Activated CD8-positive, alpha-beta T cell treated with anti-CD3 and anti-CD28 coated beads, Interleukin-2, amount 10 ng/mL, durations not matched to agents 7 days and 5 days (primary cell): ENCODE data around the gene KRT36. TPM values are rescaled to one million over a fixed set of nuclear protein-coding genes. Genes with fewer than 3 reads are reported as not detected.

Experiments used
- ATAC-seq: fragments of 150-1000 bp; cut with Tn5 transposase; one replicate; pipeline ENCODE4 v1.10.0; 2021; ENCODE audit warnings: moderate library complexity
- CTCF ChIA-PET: fragments of 350-600 bp; sonication (Branson Sonifier 250); formaldehyde crosslinking; loops from one replicate; lab custom pipeline; 2021; ENCODE audit warnings: antibody characterized with exemption; lab: Charles Lee
- POLR2A ChIA-PET: fragments of 350-600 bp; sonication (Branson Sonifier 250); formaldehyde crosslinking; loops from one replicate; lab custom pipeline; 2021; ENCODE audit warnings: antibody characterized with exemption; lab: Charles Lee
- DNase-seq: peaks from one replicate; pipeline ENCODE4 v3.0.0-alpha.2; 2020
- H3K27ac Mint-ChIP-seq: one replicate; pipeline ENCODE4 v1.8.0; 2021; ENCODE audit warnings: mild to moderate bottlenecking, mixed read lengths
- H3K27me3 Mint-ChIP-seq: one replicate; pipeline ENCODE4 v1.8.0; 2021; ENCODE audit warnings: low read depth, mixed read lengths
- H3K36me3 Mint-ChIP-seq: one replicate; pipeline ENCODE4 v1.8.0; 2021; ENCODE audit warnings: low read depth, mixed read lengths
- H3K4me1 Mint-ChIP-seq: one replicate; pipeline ENCODE4 v1.8.0; 2021; ENCODE audit warnings: low read depth, mixed read lengths
- H3K4me3 Mint-ChIP-seq: one replicate; pipeline ENCODE4 v1.8.0; 2021; ENCODE audit warnings: mild to moderate bottlenecking, mixed read lengths
- H3K9me3 Mint-ChIP-seq: one replicate; pipeline ENCODE4 v1.8.0; 2022; ENCODE audit warnings: mixed read lengths; ENCODE audit not compliant: insufficient read depth
- total RNA-seq, 2 experiments: library from RNA; stranded (reverse); gene quantifications; one replicate each; pipeline ENCODE4 v1.2.3, GENCODE V29; 2021

KRT36 gene
- total RNA-seq, 2 experiments from 2014 or later, result not detected

GRCh38 chr17:41463746-41464145 lies 26.0 kb downstream of the KRT36 start:
- no peaks in the 10 kb centered on the region for H3K9me3 Mint-ChIP-seq
- ChIA-PET POLR2A (no interaction called here), CTCF (no interaction called here)
- no peak overlapping the region for H3K4me3 Mint-ChIP-seq
- DNase-seq (no peak), ATAC-seq (no peak)
- no peaks in the 10 kb centered on the region for H3K36me3 Mint-ChIP-seq
- no peaks in the 10 kb centered on the region for H3K4me1 Mint-ChIP-seq
- no peaks in the 10 kb centered on the region for H3K27me3 Mint-ChIP-seq
- no peak overlapping the region for H3K27ac Mint-ChIP-seq

GRCh38 chr17:41462705-41463104 lies 27.0 kb downstream of the KRT36 start:
- DNase-seq (no peak), ATAC-seq (no peak)
- H3K4me3 Mint-ChIP-seq, result no peak overlapping the region
- POLR2A ChIA-PET, result no interaction called here
- H3K27ac Mint-ChIP-seq, result no peak overlapping the region
- no peaks in the 10 kb centered on the region for H3K36me3 Mint-ChIP-seq
- H3K9me3 Mint-ChIP-seq, result no peaks in the 10 kb centered on the region
- CTCF ChIA-PET, result no interaction called here
- H3K27me3 Mint-ChIP-seq, result no peaks in the 10 kb centered on the region
- H3K4me1 Mint-ChIP-seq, result no peaks in the 10 kb centered on the region

- ChIA-PET CTCF (interaction anchor here (1.1 kb wide), 1 partner anchor 92 kb away, joined by 4 read pairs; no protein-coding TSS in a partner anchor), POLR2A (no interaction called here)
- no peaks in the 10 kb centered on the region for H3K9me3 Mint-ChIP-seq
Measured at GRCh38 chr17:41457676-41458075, 32.0 kb downstream of the KRT36 start.

GRCh38 chr17:41456204-41456603 lies 33.5 kb downstream of the KRT36 start:
- no peak for ATAC-seq
- CTCF ChIA-PET, result no interaction called here
- no peak overlapping the region for H3K4me3 Mint-ChIP-seq
- no peak for DNase-seq
- H3K4me1 Mint-ChIP-seq, result no peaks in the 10 kb centered on the region
- POLR2A ChIA-PET, result no interaction called here
- H3K36me3 Mint-ChIP-seq, result no peaks in the 10 kb centered on the region
- peaks cover 6% of the 10 kb centered on the region for H3K27me3 Mint-ChIP-seq
- no peaks in the 10 kb centered on the region for H3K9me3 Mint-ChIP-seq
- no peak overlapping the region for H3K27ac Mint-ChIP-seq

More at GRCh38 chr17:41457676-41458075, 32.0 kb downstream of the KRT36 start:
- no peak for ATAC-seq
- Mint-ChIP-seq H3K27me3 (peaks cover 3% of the 10 kb centered on the region), H3K27ac (no peak overlapping the region), H3K4me1 (no peaks in the 10 kb centered on the region), H3K36me3 (no peaks in the 10 kb centered on the region), H3K4me3 (no peak overlapping the region)
- no peak for DNase-seq

- Mint-ChIP-seq H3K27ac (no peak overlapping the region), H3K4me3 (no peak overlapping the region), H3K4me1 (no peaks in the 10 kb centered on the region), H3K27me3 (peaks cover 8% of the 10 kb centered on the region), H3K36me3 (no peaks in the 10 kb centered on the region), H3K9me3 (no peaks in the 10 kb centered on the region)
- CTCF ChIA-PET, result no interaction called here
- ATAC-seq (no peak), DNase-seq (no peak)
- POLR2A ChIA-PET, result no interaction called here
Measured at GRCh38 chr17:41455236-41455635, 34.5 kb downstream of the KRT36 start.

GRCh38 chr17:41453066-41453465 lies 36.6 kb downstream of the KRT36 start:
- no peaks in the 10 kb centered on the region for H3K4me1 Mint-ChIP-seq
- DNase-seq, result no peak
- no peaks in the 10 kb centered on the region for H3K36me3 Mint-ChIP-seq
- ATAC-seq, result no peak
- POLR2A ChIA-PET, result no interaction called here
- CTCF ChIA-PET, result no interaction called here
- peaks cover 8% of the 10 kb centered on the region for H3K27me3 Mint-ChIP-seq
- no peak overlapping the region for H3K4me3 Mint-ChIP-seq
- no peak overlapping the region for H3K27ac Mint-ChIP-seq
- no peaks in the 10 kb centered on the region for H3K9me3 Mint-ChIP-seq

- DNase-seq (no peak), ATAC-seq (no peak)
- CTCF ChIA-PET, result no interaction called here
- Mint-ChIP-seq H3K4me1 (no peaks in the 10 kb centered on the region), H3K27ac (no peak overlapping the region), H3K36me3 (no peaks in the 10 kb centered on the region), H3K27me3 (peaks cover 8% of the 10 kb centered on the region), H3K4me3 (no peak overlapping the region), H3K9me3 (no peaks in the 10 kb centered on the region)
- POLR2A ChIA-PET, result no interaction called here
Measured at GRCh38 chr17:41452281-41452680, 37.4 kb downstream of the KRT36 start.

GRCh38 chr17:41451154-41451728 lies 38.5 kb downstream of the KRT36 start:
- ATAC-seq (no peak), DNase-seq (no peak)
- peaks cover 8% of the 10 kb centered on the region for H3K27me3 Mint-ChIP-seq
- H3K4me3 Mint-ChIP-seq, result no peak overlapping the region
- no peaks in the 10 kb centered on the region for H3K9me3 Mint-ChIP-seq
- no peaks in the 10 kb centered on the region for H3K4me1 Mint-ChIP-seq
- CTCF ChIA-PET, result interaction anchor here (1.1 to 1.3 kb wide), 2 partner anchors 98 to 197 kb away, joined by 3 to 6 read pairs; no protein-coding TSS in a partner anchor
- POLR2A ChIA-PET, result no interaction called here
- no peaks in the 10 kb centered on the region for H3K36me3 Mint-ChIP-seq
- H3K27ac Mint-ChIP-seq, result no peak overlapping the region

- ChIA-PET POLR2A (interaction anchor here (1.2 kb wide), 1 partner anchor 12 kb away, joined by 3 read pairs; no protein-coding TSS in a partner anchor), CTCF (no interaction called here)
- ATAC-seq (no peak), DNase-seq (no peak)
- peaks cover 12% of the 10 kb centered on the region for H3K27me3 Mint-ChIP-seq
- no peaks in the 10 kb centered on the region for H3K9me3 Mint-ChIP-seq
- no peaks in the 10 kb centered on the region for H3K4me1 Mint-ChIP-seq
- H3K4me3 Mint-ChIP-seq, result no peak overlapping the region
- no peak overlapping the region for H3K27ac Mint-ChIP-seq
- H3K36me3 Mint-ChIP-seq, result no peaks in the 10 kb centered on the region
Measured at GRCh38 chr17:41449008-41449407, 40.7 kb downstream of the KRT36 start.

GRCh38 chr17:41448506-41448905 lies 41.2 kb downstream of the KRT36 start:
- POLR2A ChIA-PET, result interaction anchor here (1.2 kb wide), 1 partner anchor 12 kb away, joined by 3 read pairs; no protein-coding TSS in a partner anchor
- no peak for ATAC-seq
- DNase-seq, result no peak
- H3K9me3 Mint-ChIP-seq, result no peaks in the 10 kb centered on the region
- H3K27ac Mint-ChIP-seq, result no peak overlapping the region
- no peaks in the 10 kb centered on the region for H3K36me3 Mint-ChIP-seq
- CTCF ChIA-PET, result no interaction called here
- no peak overlapping the region for H3K4me3 Mint-ChIP-seq
- no peaks in the 10 kb centered on the region for H3K4me1 Mint-ChIP-seq
- peaks cover 10% of the 10 kb centered on the region for H3K27me3 Mint-ChIP-seq

GRCh38 chr17:41446806-41447205 lies 42.9 kb downstream of the KRT36 start:
- no peaks in the 10 kb centered on the region for H3K36me3 Mint-ChIP-seq
- no peak overlapping the region for H3K4me3 Mint-ChIP-seq
- DNase-seq (no peak), ATAC-seq (no peak)
- ChIA-PET CTCF (interaction anchor here (0.6 kb wide), 1 partner anchor 202 kb away, joined by 3 read pairs; no protein-coding TSS in a partner anchor), POLR2A (no interaction called here)
- no peaks in the 10 kb centered on the region for H3K4me1 Mint-ChIP-seq
- no peak overlapping the region for H3K27ac Mint-ChIP-seq
- H3K27me3 Mint-ChIP-seq, result peaks cover 13% of the 10 kb centered on the region
- no peaks in the 10 kb centered on the region for H3K9me3 Mint-ChIP-seq

- H3K4me1 Mint-ChIP-seq, result no peaks in the 10 kb centered on the region
- no peaks in the 10 kb centered on the region for H3K36me3 Mint-ChIP-seq
- ATAC-seq (no peak), DNase-seq (no peak)
- no peaks in the 10 kb centered on the region for H3K9me3 Mint-ChIP-seq
- no peak overlapping the region for H3K4me3 Mint-ChIP-seq
- no peak overlapping the region for H3K27ac Mint-ChIP-seq
- POLR2A ChIA-PET, result no interaction called here
- CTCF ChIA-PET, result no interaction called here
- peaks cover 12% of the 10 kb centered on the region for H3K27me3 Mint-ChIP-seq
Measured at GRCh38 chr17:41444640-41445039, 45.1 kb downstream of the KRT36 start.

GRCh38 chr17:41444186-41444585 lies 45.5 kb downstream of the KRT36 start:
- no peaks in the 10 kb centered on the region for H3K36me3 Mint-ChIP-seq
- POLR2A ChIA-PET, result no interaction called here
- no peak overlapping the region for H3K27ac Mint-ChIP-seq
- H3K4me3 Mint-ChIP-seq, result no peak overlapping the region
- no peaks in the 10 kb centered on the region for H3K9me3 Mint-ChIP-seq
- CTCF ChIA-PET, result no interaction called here
- ATAC-seq (no peak), DNase-seq (no peak)
- no peaks in the 10 kb centered on the region for H3K4me1 Mint-ChIP-seq
- peaks cover 12% of the 10 kb centered on the region for H3K27me3 Mint-ChIP-seq
